HEK293 (cell line): ENCODE measurements around the gene ARL4A.

Experiments
- CTCF ChIA-PET: fragments of 350-600 bp; formaldehyde crosslinking; extraction: SDS; loops from one replicate; lab custom pipeline; 2021; ENCODE audit warnings: antibody characterized with exemption; lab: Yijun Ruan, JAX
- POLR2A ChIA-PET: fragments of 300-600 bp; formaldehyde crosslinking; extraction: SDS; loops from one replicate; lab custom pipeline; 2020; ENCODE audit warnings: antibody characterized with exemption, inconsistent platforms; lab: Yijun Ruan, JAX
- H3K27ac ChIP-seq: fragments of 200-500 bp; sonication (Bioruptor generic); 2 replicates; pipeline ENCODE4 v1.5.1; 2014; ENCODE audit warnings: low read depth, low read length, control low read depth, inconsistent platforms; ENCODE audit errors: extremely low read depth
- H3K36me3 ChIP-seq, 2 experiments: fragments of 200-500 bp in 1 of 2; sonication (Bioruptor generic) in 1 of 2; 1 replicate in 1 of 2; 2 replicates in 1 of 2; pipeline ENCODE4 v1.5.1; 2014 to 2017; ENCODE audit warnings: inconsistent platforms in 2 of 2, low read length in 2 of 2; ENCODE audit not compliant: control insufficient read depth in 2 of 2, insufficient read depth in 1 of 2
- H3K4me1 ChIP-seq: fragments of 200-500 bp; sonication (Bioruptor generic); 2 replicates; pipeline ENCODE4 v1.5.1; 2014; ENCODE audit warnings: mild to moderate bottlenecking, low read length, inconsistent platforms; ENCODE audit not compliant: control insufficient read depth, insufficient read depth
- H3K4me3 ChIP-seq: 2 replicates; pipeline ENCODE4 v1.5.1; 2011; ENCODE audit warnings: low read depth, mild to moderate bottlenecking, control low read depth, low read length, moderate library complexity
- H3K9me3 ChIP-seq: fragments of 200-500 bp; sonication (Bioruptor generic); 2 replicates; pipeline ENCODE4 v1.5.1; 2014; ENCODE audit warnings: low read depth, low read length, inconsistent platforms; ENCODE audit not compliant: control insufficient read depth, insufficient read depth
- GLI4 ChIP-seq: fragments of 450-650 bp; formaldehyde crosslinking; IDR thresholded peaks from 2 replicates; pipeline ENCODE4 v1.5.1; 2016; ENCODE audit warnings: missing biosample characterization, missing genetic modification characterization
- GLIS2 ChIP-seq: fragments of 450-650 bp; formaldehyde crosslinking; IDR thresholded peaks from 2 replicates; pipeline ENCODE4 v1.5.1; 2016; ENCODE audit warnings: missing biosample characterization, missing genetic modification characterization
- HOXC10 ChIP-seq: sonication (generic); formaldehyde crosslinking; IDR thresholded peaks from 2 replicates; pipeline ENCODE4 v1.8.1; 2023; ENCODE audit warnings: mild to moderate bottlenecking, missing genetic modification reagents
- KLF7 ChIP-seq: fragments of 450-650 bp; formaldehyde crosslinking; IDR thresholded peaks from 2 replicates; pipeline ENCODE4 v1.5.1; 2016; ENCODE audit warnings: missing biosample characterization, missing genetic modification characterization, borderline replicate concordance
- KLF8 ChIP-seq: fragments of 450-650 bp; formaldehyde crosslinking; IDR thresholded peaks from 2 replicates; pipeline ENCODE4 v1.5.1; 2016; ENCODE audit warnings: missing biosample characterization, missing genetic modification characterization
- PRDM1 ChIP-seq: fragments of 450-650 bp; formaldehyde crosslinking; IDR thresholded peaks from 2 replicates; pipeline ENCODE4; 2016; ENCODE audit warnings: missing biosample characterization, missing genetic modification characterization
- SP7 ChIP-seq: fragments of 450-650 bp; formaldehyde crosslinking; IDR thresholded peaks from 2 replicates; pipeline ENCODE4 v1.5.1; 2016; ENCODE audit warnings: missing biosample characterization, missing genetic modification characterization
- TSHZ1 ChIP-seq: fragments of 450-650 bp; formaldehyde crosslinking; IDR thresholded peaks from 2 replicates; pipeline ENCODE4 v1.5.1; 2016; ENCODE audit warnings: missing biosample characterization, missing genetic modification characterization, borderline replicate concordance
- ZBTB44 ChIP-seq: fragments of 450-650 bp; IDR thresholded peaks from 2 replicates; pipeline ENCODE4 v1.5.1; 2018; ENCODE audit warnings: missing biosample characterization, mild to moderate bottlenecking, missing genetic modification characterization
- ZFP37 ChIP-seq: fragments of 450-650 bp; formaldehyde crosslinking; IDR thresholded peaks from 2 replicates; pipeline ENCODE4 v1.5.1; 2016; ENCODE audit warnings: missing biosample characterization, missing genetic modification characterization
- ZNF292 ChIP-seq: fragments of 450-650 bp; formaldehyde crosslinking; IDR thresholded peaks from 2 replicates; pipeline ENCODE4 v1.5.1; 2016; ENCODE audit warnings: low read depth, missing biosample characterization, missing genetic modification characterization, borderline replicate concordance
- ZNF416 ChIP-seq: fragments of 450-650 bp; formaldehyde crosslinking; IDR thresholded peaks from 2 replicates; pipeline ENCODE4 v1.5.1; 2016; ENCODE audit warnings: missing biosample characterization, missing genetic modification characterization
- ZNF555 ChIP-seq: fragments of 450-650 bp; formaldehyde crosslinking; conservative IDR thresholded peaks from 2 replicates; pipeline ENCODE4 v1.5.1; 2017; ENCODE audit warnings: missing biosample characterization, mild to moderate bottlenecking, missing genetic modification characterization, inconsistent platforms
- ZNF560 ChIP-seq: fragments of 450-650 bp; formaldehyde crosslinking; IDR thresholded peaks from 2 replicates; pipeline ENCODE4 v1.5.1; 2017; ENCODE audit warnings: missing biosample characterization, missing genetic modification characterization, borderline replicate concordance
- ZNF621 ChIP-seq: fragments of 450-650 bp; formaldehyde crosslinking; IDR thresholded peaks from 2 replicates; pipeline ENCODE4 v1.5.1; 2017; ENCODE audit warnings: missing biosample characterization, missing genetic modification characterization
- ZNF658 ChIP-seq: fragments of 450-650 bp; formaldehyde crosslinking; IDR thresholded peaks from 2 replicates; pipeline ENCODE4; 2016; ENCODE audit warnings: missing biosample characterization, missing genetic modification characterization
- ZNF677 ChIP-seq: fragments of 450-650 bp; IDR thresholded peaks from 2 replicates; pipeline ENCODE4 v1.5.0; 2018; ENCODE audit warnings: missing biosample characterization, mild to moderate bottlenecking, missing genetic modification characterization, moderate library complexity
- ZNF707 ChIP-seq: fragments of 450-650 bp; formaldehyde crosslinking; IDR thresholded peaks from 2 replicates; pipeline ENCODE4 v1.5.1; 2016; ENCODE audit warnings: missing biosample characterization, missing genetic modification characterization
- ZNF768 ChIP-seq: fragments of 450-650 bp; formaldehyde crosslinking; IDR thresholded peaks from 2 replicates; pipeline ENCODE4 v1.5.1; 2018; ENCODE audit warnings: missing biosample characterization, mild to moderate bottlenecking, missing genetic modification characterization
- ZSCAN16 ChIP-seq: fragments of 450-650 bp; formaldehyde crosslinking; IDR thresholded peaks from 2 replicates; pipeline ENCODE4 v1.5.1; 2016; ENCODE audit warnings: missing biosample characterization, missing genetic modification characterization
- TF ChIP-seq, protein P1 (sequence below): fragments of 450-650 bp; formaldehyde crosslinking; IDR thresholded peaks from 2 replicates; pipeline ENCODE4 v1.5.1; 2016; ENCODE audit warnings: missing biosample characterization, missing genetic modification characterization, borderline replicate concordance

The ARL4A gene

DNA sequence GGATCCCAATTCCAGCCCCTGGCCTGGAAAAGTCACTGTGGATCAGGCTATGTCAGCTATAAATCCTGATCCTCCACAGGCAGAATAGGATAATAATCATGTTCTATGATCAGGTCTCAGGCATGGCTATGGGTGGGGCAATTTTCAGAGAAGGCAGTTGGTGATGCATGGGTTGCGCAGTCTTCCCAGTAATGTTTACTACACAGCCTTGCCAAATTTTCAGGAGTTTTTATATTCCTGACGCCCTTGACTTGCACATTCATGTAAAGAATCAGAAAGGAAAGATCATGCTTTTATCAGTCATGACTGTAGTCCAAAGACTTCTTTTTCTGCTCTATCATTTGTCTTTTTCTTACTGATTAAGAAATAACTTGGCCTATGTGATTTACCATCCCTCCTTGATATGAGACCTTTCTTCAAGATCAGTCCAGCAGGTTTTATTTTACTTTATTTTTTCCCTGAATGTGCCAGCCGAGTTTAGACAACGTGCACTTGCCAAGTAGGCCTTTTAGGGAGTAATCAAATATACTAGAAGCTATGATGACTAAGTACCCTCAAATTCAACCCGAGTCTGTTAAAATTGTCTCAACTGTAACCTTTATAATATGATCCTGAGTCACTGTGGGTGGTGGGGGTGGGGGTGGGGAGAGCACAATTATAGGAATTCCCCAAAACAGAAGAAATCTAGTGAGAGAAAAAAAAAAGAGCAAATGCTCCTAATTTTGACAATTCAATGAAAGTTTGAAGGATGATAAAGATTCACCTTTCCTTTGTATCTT lies 31.9 kb downstream of the ARL4A start:
- Histone ChIP-seq H3K36me3 (no peaks in the 10 kb centered on the region), H3K9me3 (no peaks in the 10 kb centered on the region), H3K4me1 (peaks cover 3% of the 10 kb centered on the region), H3K27ac (no peak overlapping the region), H3K4me3 (no peak overlapping the region)
- ChIA-PET POLR2A (no interaction called here), CTCF (interaction anchor here (0.5 to 0.7 kb wide), 2 partner anchors 16 to 25 kb away, joined by 4 read pairs; no protein-coding TSS in a partner anchor)
- no peak for TF ChIP-seq ZNF621
- no peak for TF ChIP-seq ZNF292 (tag by site-specific recombination)
- no peak for TF ChIP-seq ZNF768 (tag by site-specific recombination)
- TF ChIP-seq GLI4 (tag by site-specific recombination) = no peak
- no peak for TF ChIP-seq TSHZ1 (tag by site-specific recombination)
- no peak for TF ChIP-seq KLF8
- TF ChIP-seq ZNF707 (tag by site-specific recombination) = no peak
- TF ChIP-seq ZFP37 (tag by site-specific recombination) = no peak
- TF ChIP-seq ZNF658 (tag by site-specific recombination) = no peak
- TF ChIP-seq ZSCAN16 (tag by site-specific recombination) = no peak

DNA sequence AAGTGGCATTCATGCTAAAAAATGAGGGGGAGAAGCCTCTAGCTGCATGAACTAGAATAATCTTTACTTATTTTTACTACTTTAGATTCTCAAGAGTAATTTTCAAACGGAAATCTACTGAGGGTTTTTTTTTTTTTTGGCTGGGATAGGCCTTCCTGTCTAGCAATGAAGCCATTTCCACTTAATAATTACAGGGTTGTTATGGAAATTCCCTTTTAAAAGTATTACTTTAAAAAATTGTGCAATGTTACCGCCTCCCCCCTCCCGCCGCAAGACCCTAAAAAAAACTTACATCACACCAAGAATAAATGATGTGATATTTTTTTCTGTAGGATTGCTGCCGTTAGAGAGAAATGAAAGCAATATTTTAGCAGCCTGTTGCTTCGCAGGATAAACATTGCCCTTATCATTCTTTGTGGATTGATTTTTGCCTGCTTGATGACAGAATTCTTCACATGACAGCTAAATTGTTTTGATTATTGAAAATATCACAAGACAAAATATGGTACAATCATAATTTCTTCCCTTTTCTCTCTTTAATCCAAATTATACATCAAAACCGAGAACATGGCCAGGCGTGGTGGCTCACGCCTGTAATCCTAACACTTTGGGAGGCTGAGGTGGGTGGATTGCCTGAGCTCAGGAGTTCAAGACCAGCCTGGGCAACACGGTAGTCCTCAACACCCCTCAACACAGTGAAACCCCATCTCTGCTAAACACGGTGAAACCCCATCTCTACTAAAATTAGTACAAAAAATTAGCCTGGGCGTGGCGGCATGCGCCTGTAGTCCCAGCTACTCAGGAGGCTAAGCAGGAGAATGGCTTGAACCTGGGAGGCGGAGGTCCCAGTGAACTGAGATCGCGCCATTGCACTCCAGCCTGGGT lies 32.8 kb downstream of the ARL4A start:
- Histone ChIP-seq H3K27ac (no peak overlapping the region), H3K36me3 (no peaks in the 10 kb centered on the region), H3K4me3 (no peak overlapping the region), H3K9me3 (no peaks in the 10 kb centered on the region), H3K4me1 (peaks cover 3% of the 10 kb centered on the region)
- CTCF ChIA-PET = no interaction called here
- POLR2A ChIA-PET = no interaction called here
- TF ChIP-seq ZNF677 (no peak), ZNF560 (tag by site-specific recombination) (no peak), HOXC10 (CRISPR knock-in tag) (no peak), ZBTB44 (no peak), PRDM1 (no peak), ZNF555 (tag by site-specific recombination) (no peak), KLF7 (no peak), GLIS2 (no peak), ZNF707 (tag by site-specific recombination) (no peak), SP7 (tag by site-specific recombination) (no peak), ZNF416 (tag by site-specific recombination) (no peak)
- TF ChIP-seq, protein P1, sequence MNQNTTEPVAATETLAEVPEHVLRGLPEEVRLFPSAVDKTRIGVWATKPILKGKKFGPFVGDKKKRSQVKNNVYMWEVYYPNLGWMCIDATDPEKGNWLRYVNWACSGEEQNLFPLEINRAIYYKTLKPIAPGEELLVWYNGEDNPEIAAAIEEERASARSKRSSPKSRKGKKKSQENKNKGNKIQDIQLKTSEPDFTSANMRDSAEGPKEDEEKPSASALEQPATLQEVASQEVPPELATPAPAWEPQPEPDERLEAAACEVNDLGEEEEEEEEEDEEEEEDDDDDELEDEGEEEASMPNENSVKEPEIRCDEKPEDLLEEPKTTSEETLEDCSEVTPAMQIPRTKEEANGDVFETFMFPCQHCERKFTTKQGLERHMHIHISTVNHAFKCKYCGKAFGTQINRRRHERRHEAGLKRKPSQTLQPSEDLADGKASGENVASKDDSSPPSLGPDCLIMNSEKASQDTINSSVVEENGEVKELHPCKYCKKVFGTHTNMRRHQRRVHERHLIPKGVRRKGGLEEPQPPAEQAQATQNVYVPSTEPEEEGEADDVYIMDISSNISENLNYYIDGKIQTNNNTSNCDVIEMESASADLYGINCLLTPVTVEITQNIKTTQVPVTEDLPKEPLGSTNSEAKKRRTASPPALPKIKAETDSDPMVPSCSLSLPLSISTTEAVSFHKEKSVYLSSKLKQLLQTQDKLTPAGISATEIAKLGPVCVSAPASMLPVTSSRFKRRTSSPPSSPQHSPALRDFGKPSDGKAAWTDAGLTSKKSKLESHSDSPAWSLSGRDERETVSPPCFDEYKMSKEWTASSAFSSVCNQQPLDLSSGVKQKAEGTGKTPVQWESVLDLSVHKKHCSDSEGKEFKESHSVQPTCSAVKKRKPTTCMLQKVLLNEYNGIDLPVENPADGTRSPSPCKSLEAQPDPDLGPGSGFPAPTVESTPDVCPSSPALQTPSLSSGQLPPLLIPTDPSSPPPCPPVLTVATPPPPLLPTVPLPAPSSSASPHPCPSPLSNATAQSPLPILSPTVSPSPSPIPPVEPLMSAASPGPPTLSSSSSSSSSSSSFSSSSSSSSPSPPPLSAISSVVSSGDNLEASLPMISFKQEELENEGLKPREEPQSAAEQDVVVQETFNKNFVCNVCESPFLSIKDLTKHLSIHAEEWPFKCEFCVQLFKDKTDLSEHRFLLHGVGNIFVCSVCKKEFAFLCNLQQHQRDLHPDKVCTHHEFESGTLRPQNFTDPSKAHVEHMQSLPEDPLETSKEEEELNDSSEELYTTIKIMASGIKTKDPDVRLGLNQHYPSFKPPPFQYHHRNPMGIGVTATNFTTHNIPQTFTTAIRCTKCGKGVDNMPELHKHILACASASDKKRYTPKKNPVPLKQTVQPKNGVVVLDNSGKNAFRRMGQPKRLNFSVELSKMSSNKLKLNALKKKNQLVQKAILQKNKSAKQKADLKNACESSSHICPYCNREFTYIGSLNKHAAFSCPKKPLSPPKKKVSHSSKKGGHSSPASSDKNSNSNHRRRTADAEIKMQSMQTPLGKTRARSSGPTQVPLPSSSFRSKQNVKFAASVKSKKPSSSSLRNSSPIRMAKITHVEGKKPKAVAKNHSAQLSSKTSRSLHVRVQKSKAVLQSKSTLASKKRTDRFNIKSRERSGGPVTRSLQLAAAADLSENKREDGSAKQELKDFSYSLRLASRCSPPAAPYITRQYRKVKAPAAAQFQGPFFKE (tag by site-specific recombination) = no peak
